Retinal pigment epithelial cell (primary cell): Measurements from ENCODE around the gene GAMT.

Experiments
- DNase-seq: peaks from one replicate; pipeline ENCODE4 v3.0.0-alpha.2; 2010; ENCODE audit warnings: low read depth
- H3K4me3 ChIP-seq: 2 replicates; pipeline ENCODE4 v1.5.1; 2011; ENCODE audit warnings: mild to moderate bottlenecking, low read length, control low read depth, moderate library complexity
- CTCF ChIP-seq: conservative IDR thresholded peaks from 2 replicates; pipeline ENCODE4 v1.5.1; 2011; ENCODE audit warnings: low read depth, low read length, control low read depth, inconsistent platforms

The GAMT gene

GRCh38 chr19:1385816-1386215, 15.5 kb downstream of the GAMT start:
- TF ChIP-seq CTCF, result no peak
- no peak for DNase-seq
- H3K4me3 ChIP-seq, result no peak overlapping the region

DNA sequence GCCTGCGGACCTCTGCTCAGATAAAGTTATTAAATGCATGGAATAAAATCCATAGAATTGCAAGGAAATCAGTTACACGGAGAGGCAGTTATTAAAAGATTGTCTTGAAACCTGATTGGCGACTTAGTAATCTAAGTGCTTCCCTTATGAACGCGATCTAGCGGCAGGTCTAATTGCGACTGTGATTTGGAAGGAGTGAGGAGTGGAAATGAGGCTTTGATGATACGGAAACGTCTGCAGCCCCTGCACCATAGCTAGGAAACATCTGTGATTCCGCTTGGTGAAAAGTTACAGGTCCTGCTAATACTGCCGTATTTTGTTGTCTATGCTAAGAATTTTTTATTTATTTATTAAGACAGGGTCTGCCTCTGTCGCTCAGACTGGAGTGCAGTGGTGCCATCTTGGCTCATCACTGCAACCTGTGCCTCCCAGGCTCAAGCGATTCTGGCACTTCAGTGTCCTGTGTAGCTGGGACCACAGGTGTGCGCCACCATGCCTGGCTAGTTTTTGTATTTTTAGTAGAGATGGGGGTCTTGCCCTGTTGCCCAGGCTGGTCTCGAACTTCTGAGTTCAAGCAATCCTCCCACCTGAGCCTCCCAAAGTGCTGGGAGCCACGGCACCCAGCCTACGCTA, 16.7 kb downstream of the GAMT start:
- TF ChIP-seq CTCF, result no peak
- peak overlapping the region; percentile 93 for H3K4me3 ChIP-seq
- no peak for DNase-seq

- no peak for DNase-seq
- peak overlapping the region; percentile 93 for H3K4me3 ChIP-seq
- no peak for TF ChIP-seq CTCF
These were observed 17.3 kb downstream of the GAMT start for GRCh38 chr19:1384085-1384462.

DNA sequence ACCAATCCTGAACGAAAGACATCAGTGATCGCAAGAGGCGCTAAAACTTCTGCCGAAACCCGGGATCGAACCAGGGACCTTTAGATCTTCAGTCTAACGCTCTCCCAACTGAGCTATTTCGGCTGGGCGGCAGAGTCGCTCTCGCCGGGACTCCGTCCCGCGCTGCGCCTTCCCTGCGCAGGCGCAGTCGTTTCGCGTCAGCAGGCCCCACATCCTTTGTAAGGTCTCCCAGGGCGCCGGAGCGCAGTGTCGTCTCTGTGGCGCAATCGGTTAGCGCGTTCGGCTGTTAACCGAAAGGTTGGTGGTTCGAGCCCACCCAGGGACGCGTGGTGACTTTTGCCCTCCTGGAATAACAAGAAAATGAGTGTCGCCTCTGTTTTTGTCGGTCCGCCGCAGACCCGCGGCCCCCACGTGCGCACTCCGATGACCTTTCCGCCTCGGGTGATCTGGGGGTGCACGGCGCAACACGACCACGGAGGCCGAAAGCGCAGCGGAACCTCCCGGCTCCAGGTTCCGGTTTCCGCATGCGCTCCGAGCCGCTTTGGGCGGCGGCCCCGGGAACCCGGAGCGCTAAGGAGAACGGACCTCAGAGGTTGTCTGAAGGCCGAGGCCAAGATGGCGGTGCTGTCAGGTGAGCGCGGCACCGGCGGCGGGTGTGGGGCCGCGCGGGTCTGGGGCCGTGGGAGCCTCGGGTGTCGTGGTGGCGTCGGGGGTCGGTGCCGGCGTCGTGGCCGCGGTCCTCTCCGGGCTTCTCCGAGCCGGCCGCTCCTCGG, 17.8 kb downstream of the GAMT start, which contains the start of gene NDUFS7:
TSS of gene NDUFS7 (plus strand) at position 596 of the 773 bp plus-strand sequence. CDS start at position 616, 20 bp downstream.
- no peak for TF ChIP-seq CTCF
- H3K4me3 ChIP-seq, result peak within 1 kb of the TSS; percentile 93
- DNase-seq, result peak; percentile 65

DNA sequence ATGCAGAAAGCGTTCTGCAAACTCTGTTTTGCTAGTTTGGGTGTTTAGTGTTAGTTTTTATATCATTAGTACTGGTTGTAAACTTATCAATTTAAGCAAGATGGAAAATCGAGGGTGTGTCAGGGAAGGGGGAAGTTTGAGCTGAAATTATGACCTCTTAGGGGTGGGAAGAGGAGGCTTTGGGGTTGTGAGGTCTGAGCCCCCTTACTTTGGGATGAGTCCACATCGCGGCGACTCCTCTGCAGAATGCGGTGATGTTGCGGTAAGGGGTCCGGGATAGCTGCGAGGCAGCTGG, 18.4 kb downstream of the GAMT start:
- TF ChIP-seq CTCF, result no peak
- H3K4me3 ChIP-seq, result no peak overlapping the region
- DNase-seq, result no peak

DNA sequence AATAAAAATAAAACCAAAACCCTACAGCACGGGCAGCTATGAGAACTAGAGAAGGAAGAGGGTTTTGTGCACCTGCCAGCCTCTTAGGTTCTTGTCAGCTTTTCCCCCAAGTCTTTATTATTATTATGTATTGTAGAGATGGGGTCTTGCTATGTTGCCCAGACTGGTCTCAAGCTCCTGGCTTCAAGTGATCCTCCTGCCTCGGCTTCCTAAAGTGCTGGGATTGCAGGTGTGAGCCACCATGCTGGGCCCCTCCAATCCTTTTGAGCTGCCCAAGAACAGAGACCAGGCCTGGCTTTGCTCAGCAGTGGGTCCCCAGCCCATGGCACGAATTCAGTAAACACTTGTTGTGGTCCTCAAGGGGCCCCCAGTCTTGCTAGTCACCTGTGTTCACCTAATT, 19.1 kb downstream of the GAMT start:
- TF ChIP-seq CTCF, result no peak
- no peak for DNase-seq
- H3K4me3 ChIP-seq, result no peak overlapping the region

- no peak overlapping the region for H3K4me3 ChIP-seq
- TF ChIP-seq CTCF, result no peak
- no peak for DNase-seq
These were observed 21.3 kb downstream of the GAMT start for GRCh38 chr19:1379961-1380489.
